ENCODE results near the gene CPLANE1.

Gene CPLANE1

GRCh38 chr5:37251665-37252064 is 2.5 kb upstream of the CPLANE1 start:
- H3K4me3 ChIP-seq (ENCODE audit: low read depth, low read length) = no peak overlapping the region
- TF ChIP-seq, protein P1, sequence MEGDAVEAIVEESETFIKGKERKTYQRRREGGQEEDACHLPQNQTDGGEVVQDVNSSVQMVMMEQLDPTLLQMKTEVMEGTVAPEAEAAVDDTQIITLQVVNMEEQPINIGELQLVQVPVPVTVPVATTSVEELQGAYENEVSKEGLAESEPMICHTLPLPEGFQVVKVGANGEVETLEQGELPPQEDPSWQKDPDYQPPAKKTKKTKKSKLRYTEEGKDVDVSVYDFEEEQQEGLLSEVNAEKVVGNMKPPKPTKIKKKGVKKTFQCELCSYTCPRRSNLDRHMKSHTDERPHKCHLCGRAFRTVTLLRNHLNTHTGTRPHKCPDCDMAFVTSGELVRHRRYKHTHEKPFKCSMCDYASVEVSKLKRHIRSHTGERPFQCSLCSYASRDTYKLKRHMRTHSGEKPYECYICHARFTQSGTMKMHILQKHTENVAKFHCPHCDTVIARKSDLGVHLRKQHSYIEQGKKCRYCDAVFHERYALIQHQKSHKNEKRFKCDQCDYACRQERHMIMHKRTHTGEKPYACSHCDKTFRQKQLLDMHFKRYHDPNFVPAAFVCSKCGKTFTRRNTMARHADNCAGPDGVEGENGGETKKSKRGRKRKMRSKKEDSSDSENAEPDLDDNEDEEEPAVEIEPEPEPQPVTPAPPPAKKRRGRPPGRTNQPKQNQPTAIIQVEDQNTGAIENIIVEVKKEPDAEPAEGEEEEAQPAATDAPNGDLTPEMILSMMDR (IDR thresholded peaks at IDR 0.05; ENCODE audit: low read depth, low read length) = no peak

DNA sequence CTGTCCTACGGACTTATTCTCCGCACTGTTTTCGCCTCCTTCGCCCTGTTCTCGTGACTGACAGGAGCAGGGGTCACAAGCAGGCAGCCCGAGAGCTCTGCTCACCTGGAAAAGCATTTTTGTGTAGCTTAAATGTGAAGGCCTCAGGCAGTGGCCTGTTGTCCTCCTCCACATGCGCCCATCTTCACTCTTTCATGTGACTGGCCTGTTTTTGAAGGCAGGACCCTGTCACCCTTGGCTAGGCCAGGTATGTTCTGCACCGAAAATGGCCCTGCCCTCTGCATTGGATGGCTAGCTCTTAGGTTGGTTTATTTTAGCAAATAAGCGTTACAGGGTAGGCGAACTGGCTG is 614 bp upstream of the CPLANE1 start:
- peak overlapping the region; percentile 83 for H3K4me3 ChIP-seq (ENCODE audit: low read depth, low read length)
- TF ChIP-seq, protein P1 (IDR thresholded peaks at IDR 0.05; ENCODE audit: low read depth, low read length) = no peak

- H3K4me3 ChIP-seq (ENCODE audit: low read depth, low read length) = peak overlapping the region; percentile 83
Observed at GRCh38 chr5:37248421-37248969, 681 bp downstream of the CPLANE1 start.

GRCh38 chr5:37247496-37247895 is 1.7 kb downstream of the CPLANE1 start:
- H3K4me3 ChIP-seq (ENCODE audit: low read depth, low read length) = no peak overlapping the region; the same call in 1 of the 2 replicates
- TF ChIP-seq, protein P1 (IDR thresholded peaks at IDR 0.05; ENCODE audit: low read depth, low read length) = no peak

More at GRCh38 chr5:37248421-37248969, 681 bp downstream of the CPLANE1 start:
- TF ChIP-seq, protein P1 (IDR thresholded peaks at IDR 0.05; ENCODE audit: low read depth, low read length) = no peak

- no peak overlapping the region for H3K4me3 ChIP-seq (ENCODE audit: low read depth, low read length)
- TF ChIP-seq, protein P1 (IDR thresholded peaks at IDR 0.05; ENCODE audit: low read depth, low read length) = no peak
Observed at GRCh38 chr5:37247036-37247435, 2.1 kb downstream of the CPLANE1 start.

- H3K4me3 ChIP-seq (ENCODE audit: low read depth, low read length) = no peak overlapping the region
- TF ChIP-seq, protein P1 (IDR thresholded peaks at IDR 0.05; ENCODE audit: low read depth, low read length) = no peak
Observed at GRCh38 chr5:37234288-37234687, 14.9 kb downstream of the CPLANE1 start.

- no peak overlapping the region for H3K4me3 ChIP-seq (ENCODE audit: low read depth, low read length)
- TF ChIP-seq, protein P1 (IDR thresholded peaks at IDR 0.05; ENCODE audit: low read depth, low read length) = no peak
Observed at GRCh38 chr5:37226377-37226776, 22.8 kb downstream of the CPLANE1 start.

All from WI38 (cell line).